Left forelimb (tissue), 1 donor: ENCODE results near the gene CACTIN.
"Not testable (repeated sequence)": the region's sequence is repeated elsewhere in the genome, so short reads cannot be mapped to it uniquely, and the experiment has no call there.

Experiments used
- DNase-seq: peaks from one replicate; pipeline ENCODE4 v3.0.0-alpha.2; 2018; ENCODE audit warnings: low spot score

Gene CACTIN

DNA sequence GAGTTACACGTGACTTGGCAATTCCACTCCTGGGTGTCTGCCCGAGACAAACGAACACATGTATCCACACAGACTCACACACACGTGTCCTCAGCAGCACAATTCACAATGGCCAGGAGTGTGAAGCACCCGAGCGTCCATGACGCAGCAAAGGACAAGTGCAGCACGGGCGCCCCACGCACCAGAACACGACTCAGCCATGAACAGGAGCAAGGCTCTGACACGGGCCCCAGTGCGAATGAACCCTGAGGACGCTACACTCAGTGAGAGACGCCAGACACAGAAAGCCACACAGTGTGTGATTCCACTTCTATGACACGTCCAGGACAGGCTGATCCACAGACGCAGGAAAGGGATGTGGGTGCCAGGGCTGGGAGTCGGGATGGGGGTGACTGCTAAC lies 37.2 kb upstream of the CACTIN start:
- no peak for DNase-seq

DNA sequence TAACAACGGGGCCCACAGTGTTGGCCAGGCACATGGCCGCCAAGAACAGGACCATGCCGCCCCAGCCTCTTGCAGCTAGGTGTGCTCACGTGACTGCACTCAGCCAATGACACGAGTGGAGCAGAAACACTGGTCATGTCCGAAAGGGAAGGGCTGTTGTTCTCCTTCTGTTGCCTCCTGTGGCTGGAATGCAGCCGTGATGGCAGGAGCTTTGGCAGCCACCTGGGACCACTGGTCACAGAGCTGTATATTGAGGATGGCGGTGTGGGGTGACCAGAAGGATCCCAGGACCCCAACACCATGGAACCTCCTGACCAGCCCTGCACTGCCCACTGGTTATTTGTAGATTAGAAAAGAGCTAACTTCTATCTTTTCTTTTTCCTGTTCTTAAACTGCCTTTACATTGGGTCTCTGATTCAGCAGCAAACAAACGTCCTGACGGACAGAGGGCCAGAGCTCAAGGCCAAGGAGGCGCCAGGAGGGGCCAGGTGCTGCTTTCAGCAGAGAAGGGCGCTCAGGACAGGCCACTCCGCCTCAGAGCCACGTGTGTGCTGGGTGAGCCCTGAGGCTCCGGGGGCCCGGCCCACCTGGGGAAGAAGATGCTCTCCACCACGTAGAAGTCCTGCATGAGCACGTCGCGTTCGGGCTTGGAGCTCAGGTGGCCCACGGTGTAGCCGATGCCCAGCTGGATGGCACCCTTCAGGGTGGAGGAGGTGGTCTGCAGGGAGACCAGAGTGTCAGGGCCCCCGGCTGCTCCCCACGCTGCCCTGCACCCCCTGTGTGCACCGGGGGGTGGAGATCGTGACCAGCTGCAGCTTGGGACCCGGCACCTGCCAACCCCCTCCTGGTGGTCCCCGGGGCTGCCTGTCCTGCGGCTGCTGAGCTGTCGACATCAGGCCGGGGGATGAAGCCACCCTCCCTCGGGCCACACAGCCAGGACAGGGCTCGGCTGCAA lies 35.0 kb upstream of the CACTIN start:
- DNase-seq: no peak

DNA sequence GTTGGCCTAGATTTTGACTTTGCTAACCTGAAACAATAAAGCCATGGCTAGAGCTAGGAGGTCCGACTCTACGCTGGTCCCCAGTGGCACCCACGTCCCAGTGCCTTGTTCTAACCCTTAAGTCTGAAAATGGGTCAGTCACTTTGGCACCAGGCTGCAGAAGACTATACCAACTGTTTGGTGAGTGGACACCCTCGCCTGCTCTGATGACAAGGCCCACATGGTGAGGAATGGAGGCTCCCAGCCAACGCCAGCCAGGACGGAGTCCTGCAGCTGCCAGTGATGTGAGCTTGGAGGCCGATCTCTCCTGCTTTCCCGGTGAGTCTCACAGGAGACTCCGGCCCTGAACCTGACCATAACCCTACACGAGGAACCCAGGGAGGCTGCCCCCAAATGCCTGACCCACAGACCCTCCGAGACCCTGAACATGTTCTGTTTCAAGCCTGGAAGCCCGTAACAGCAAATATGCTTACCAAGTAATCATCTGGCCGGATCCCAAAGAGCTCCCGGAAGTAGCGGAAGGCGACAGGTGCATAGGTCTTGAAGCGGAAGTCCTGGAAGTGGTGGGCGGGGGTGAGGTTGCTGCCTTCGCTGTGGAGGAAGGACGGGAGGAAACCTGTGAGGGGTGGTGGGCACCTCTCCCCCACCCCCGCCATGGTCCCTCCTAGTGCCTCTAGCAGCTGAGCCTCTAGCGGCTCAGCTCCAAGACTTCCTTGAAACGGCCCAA lies 34.1 kb upstream of the CACTIN start:
- no peak for DNase-seq

DNA sequence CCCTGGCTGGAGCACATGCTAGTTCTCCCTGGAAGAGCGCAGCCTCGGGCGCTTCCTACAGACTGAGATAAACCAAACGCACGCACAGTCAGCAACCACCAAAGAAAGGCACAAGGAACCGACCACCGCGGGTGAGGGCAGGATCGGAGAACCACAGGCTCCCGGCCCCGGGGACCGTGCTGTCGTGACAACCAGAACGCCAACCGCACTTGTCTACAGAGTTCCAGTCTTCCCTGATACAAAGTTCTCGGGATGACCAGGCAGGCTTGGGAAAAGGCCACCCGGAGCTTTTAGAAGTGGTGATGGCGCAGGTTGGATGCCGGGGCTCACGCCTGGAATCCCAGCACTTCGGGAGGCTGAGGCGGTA lies 33.1 kb upstream of the CACTIN start:
- DNase-seq: no peak

DNA sequence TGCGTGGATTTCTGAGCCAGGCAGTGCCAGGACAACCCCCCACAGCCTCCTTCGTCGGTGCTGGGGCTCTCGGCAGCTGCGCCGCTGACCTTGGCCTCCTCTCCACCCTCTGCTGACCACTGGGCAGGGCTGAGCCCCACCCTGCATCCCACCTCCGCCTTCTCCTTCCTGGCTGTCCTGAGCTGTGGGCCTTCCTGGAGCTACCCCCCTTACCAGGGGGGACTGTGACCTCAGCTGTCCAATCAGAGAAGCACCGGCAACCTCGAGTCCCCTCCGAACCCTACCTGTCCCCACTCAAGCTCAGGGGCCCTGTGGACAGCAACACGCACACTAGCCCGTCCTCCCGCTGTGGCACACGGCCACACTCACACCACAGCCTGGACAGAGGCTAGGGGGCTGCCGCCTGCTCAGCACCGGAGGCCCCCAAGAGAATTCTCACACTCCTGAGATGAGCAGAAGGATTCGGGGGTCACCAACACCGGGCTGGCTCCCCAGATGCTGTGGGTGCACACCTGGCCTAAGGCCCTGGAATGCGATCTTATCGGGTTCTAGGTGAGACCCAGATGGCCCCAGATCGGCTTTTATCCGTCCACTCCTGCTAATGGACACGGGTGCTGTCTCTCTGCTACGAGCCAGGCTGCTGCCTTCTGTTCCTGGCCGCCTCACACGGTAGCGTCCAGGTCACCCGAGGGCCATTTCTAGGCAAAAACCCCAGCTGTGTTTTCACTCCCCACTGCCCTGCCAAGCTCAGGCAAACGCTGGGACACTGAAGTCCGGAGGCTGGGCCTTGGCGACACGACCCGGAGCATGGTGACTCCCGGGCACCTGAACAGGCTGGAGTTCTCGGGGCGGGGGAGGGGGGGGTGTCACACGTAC lies 32.5 kb upstream of the CACTIN start:
- DNase-seq: no peak

DNA sequence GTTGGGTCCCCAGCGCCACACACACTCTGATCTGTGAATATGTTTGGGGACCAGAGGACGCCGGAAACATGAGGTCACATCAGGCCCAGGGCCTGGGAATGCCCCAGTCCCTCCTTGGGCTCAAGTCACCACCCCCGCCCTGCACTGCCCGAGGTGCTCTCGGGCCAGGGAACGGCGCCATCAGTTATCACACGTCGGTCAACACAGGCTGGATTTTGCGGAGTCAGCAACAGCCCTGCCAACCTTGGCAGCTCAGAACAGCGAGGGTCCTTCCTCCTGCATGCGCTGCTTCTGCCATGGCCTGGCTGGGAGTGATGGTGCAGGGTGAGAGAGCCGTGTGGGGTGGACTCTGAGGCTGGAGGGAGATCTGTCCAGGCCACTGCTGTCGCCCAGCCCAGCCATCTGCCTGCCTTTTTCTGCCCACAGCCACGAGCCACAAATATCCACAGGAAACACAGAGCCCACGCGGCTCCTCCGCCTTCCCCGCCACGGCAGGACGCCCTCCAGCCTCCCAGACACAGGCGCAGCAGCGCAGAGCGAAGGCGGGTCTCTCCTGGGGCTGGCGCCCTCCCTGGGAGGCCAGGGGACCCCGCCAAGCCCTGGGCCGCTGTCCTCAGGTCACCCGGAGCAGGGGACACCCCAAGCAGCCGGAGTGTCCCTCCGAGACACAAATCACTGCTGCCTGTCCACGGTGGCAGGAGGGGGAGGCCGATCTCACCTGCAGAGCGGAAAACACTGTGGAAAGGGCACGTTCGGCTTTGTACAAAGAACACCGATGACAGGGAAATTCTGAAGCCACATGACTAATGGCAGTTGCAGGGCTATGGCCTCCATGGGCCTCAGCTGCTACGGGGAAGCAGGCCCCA lies 31.6 kb upstream of the CACTIN start:
- DNase-seq: no peak

DNA sequence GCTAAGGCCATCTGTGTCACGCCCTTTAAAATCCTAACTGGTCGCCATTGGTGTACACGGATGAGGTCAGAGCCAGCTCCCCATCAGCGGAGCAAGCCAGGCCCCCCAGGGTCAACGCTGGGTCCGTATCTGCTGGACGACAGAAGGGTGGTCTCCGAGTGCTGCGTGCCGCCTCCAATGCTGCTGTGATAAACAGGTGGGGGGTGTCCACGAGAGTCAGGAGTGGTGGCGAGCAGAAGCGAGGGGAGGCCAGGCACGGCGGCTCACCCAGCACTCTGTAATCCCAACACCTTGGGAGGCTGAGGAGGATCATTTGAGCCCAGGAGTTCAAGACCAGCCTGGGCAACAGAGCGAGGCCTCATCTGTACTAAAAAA lies 30.8 kb upstream of the CACTIN start:
- DNase-seq: no peak

DNA sequence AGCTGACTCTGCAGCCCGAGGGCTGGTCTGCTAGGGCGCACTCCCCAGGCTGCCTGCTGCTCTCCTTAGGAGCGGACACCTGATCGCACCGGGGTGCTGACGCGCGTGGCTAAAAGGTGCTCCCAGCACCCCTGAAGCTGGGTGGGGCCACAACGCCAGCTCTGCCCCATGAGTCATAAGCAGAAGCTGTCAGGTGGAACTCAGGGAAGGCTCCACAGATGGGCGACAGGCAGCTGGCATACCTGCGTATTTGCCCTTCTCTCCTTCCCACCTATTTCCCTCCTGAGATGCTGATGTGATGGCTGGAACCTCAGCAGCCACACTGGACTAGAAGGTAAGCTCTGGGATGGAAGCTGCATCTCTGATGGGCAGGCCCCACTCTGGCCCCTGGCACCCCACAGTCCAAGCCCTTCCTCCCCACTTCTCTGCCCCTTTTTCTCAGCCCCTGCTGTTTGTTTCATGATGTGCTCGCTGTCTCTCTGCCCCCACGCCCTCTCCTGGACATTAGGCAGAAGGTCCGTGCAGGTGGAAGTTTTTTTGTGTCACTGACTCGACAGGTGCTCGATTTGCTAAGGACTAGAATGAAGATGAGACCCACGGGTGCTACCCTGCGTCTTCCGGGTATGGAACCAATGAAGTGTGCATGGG lies 30.3 kb upstream of the CACTIN start:
- no peak for DNase-seq

DNA sequence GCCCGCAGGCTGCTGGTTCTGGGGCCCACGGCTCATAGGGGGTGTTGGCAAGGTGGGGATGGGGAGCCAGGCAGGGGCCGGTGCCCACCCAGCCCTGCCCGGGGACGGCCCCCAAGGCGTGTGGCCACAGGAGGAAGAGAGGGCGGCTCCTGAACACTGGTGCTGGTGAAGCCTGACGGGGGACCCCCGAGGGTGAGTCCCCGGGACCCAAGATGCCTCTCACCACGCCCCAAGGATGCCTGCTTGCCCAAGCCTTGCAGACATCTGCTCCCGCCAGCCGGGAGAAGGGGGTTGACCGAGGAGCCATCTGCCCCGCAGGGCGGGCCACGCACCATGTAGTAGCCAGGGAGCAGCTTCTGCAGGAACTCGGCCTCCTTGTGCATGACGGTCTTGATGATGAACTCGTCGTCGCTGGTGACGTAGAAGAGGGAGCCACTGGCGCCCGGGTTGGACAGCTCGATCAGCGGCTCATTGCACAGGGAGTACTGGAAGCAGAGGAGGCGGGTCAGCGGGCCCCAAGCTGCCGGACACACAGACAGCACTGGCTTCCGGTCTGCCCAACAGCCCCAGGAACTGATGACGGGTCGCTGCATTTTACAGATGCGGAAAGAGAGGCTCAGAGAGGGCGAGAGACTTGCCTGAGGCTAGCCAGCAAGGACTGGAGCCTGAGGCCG lies 29.6 kb upstream of the CACTIN start:
- DNase-seq: no peak

DNA sequence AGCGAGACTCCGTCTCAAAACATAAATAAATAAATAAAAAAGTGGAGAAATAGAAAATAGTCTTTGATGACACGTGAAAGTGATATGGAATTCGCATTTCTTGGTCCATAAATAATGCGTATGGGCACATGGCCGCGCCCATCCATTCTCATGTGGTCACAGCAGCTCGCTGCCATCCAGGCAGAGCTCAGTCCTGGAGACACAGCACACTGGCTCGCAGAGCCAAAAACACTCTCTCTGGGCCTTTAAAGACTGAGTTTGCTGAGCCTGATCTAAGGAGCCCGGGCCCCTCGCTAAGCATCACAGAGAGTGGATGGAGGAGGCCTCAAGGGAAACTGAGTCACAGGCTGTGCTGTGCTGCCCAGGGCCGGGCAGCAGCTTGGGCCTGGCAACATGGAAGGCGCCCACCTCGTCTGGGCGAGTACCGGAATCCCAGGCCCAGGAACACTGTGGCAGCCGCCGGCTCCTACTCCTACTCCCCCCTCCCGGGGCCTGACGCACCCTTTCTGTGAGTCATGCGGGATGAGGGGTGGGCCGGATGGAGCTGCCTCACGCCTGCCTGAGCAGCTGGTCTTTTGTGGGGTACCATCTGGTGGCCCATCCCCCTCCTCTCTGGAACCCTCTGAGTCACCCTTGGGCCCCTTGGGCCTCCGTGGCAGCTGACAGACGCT lies 28.9 kb upstream of the CACTIN start:
- no peak for DNase-seq

DNA sequence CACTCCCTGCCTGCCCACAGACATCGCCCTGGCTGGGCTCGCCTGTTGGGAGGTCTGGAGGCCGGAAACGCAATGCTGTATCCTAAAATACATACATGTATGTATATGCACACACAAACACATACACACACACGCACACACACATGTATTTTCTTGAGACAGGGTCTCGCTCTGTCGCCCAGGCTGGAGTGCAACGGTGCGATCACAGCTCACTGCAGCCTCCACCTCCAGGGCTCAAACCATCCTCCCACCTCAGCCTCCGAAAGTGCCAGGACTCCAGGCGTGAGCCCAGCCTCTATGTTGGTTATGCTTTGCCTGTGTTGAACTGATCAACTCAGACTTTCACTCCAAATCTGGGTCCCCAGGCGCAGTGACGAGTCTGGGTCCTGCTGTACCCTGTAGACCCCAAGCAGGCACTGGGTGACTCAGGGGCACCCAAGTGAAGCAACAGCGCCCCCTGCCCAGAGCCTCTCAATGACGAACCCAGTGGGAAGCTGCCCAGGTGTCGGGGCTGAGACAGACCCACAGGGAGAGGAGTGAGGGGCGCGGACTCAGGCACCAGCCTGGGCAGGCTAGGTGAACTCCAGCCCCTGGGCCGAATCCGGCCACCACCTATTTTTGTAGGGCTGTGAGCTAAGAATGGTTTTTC lies 27.4 kb upstream of the CACTIN start:
- no peak for DNase-seq

DNA sequence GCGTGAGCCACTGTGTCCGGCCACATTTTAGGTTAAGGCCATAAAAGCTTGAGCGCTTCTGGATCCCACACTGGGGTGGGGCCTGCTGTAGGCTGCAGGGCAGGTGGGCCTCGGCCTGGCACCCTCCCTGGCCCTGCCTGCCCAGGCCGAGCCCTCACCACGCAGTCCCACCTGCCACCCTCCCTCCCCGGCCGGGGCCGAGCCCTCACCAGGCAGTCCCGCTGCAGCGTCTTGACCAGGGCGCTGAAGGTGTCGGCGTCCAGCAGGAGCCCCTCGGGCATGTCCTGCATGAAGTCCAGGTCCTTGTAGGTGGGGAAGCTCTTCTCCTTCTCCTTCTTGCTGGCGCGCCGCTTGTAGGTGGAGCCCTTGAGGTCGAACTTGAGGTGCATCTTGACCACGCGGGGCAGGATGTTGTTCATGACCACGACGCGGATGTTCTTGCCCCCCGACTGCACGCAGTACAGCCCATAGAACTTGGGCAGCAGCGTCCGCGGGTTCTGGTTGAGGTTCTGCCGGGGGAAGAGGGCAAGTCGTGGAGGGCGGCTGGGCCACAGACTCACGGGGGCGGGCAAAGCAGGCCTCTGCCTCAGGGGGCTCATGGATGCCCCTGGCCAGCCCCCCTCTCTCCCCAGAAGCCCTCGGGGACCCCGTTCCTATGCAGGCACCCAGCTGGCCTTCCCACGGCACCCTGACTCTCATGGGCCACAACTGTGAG lies 26.6 kb upstream of the CACTIN start:
- no peak for DNase-seq

DNA sequence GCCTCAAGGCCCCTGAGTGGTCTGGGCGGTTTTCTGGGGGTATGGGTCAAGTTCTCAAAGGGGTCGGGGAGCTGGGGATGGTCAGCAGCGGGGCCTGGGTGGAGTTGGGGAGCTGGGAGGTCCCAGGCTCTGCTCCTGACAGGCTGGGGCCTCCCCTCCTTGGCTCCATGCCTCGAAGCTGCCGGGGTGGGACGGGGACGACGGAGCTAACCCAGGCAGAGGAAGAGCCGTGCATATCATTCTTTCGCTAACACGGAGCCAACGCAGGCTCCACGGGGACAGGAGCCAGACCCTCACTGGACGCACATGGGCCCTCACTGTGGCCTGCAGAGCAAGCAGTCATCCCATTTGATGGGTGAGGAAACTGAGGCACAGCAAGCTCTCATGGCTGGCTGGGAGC lies 25.8 kb upstream of the CACTIN start:
- no peak for DNase-seq

DNA sequence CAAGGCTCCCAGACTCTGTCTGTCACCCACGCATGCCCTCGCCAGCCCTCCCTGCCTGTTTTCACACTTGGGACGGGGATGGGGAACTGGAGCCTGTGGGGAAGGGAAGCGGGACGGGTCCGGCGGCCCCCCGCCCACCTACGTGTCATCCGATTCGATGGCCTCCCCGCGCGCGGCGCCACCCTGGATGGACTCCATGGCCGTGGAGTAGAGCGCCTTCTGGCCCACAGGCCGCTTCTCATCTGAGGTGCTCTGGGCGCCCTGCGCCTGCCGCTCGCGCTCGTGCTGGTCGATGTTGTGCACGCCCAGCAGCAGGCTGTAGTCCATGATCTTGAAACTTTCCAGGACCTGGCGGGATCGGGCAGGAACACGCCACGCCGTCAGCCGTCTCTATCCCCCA lies 25.1 kb upstream of the CACTIN start:
- no peak for DNase-seq

DNA sequence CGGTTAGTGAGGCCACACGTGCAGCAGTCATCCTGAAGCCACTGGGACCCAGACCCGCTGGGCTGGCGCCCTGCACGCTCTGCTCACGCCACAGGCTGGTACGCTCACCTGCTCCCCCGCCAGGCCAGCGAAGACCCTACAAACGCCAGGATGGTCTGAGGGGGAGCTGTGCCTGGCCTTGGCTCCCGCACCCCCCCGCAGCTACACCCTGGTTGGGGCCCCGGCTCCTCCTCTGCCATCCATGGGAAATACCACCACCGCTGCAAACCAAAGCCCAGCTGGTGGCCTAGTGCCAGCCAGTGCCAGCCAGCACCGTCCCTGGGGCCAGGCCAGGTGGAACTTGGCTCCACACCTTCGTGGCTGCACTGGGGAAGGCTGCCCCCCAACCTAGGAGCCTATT lies 23.3 kb upstream of the CACTIN start:
- DNase-seq: no peak

DNA sequence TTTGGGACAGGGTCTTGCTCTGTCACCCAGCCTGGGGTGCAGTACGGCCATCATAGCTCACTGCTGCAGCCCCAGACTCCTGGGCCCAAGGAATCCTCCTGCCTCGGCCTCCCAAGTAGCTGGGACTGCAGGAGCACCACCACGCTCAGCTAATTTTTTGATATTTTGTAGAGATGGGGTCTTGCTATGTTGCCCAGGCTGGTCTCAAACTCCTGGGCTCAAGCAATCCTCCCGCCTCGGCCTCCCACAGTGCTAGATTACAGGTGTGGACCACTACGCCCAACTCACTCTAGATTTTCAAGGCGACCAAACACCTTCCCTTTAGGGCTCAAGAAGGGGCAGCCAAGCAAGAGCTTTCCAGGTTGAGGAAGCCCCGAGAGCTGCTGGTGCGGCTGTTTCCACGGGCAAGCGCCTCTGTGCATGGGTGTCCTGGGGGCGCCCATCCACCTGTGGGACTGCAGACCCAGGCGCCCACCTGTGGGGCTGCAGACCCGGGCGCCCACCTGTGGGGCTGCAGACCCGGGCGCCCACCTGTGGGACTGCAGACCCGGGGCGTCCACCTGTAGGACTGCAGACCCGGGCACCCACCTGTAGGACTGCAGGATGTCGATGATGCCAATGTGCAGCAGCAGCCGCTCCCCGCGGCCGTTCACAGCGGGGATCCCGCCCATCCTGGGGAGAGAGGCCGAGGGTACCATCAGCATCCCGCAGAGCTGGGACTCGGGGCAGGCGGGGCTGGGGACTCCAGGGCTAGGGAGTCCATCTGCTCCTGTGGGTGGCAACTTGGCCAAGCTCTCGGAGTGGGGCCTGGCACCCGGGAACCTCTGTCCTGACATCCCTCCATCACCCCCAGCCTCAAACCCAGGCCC lies 21.7 kb upstream of the CACTIN start:
- DNase-seq: no peak

DNA sequence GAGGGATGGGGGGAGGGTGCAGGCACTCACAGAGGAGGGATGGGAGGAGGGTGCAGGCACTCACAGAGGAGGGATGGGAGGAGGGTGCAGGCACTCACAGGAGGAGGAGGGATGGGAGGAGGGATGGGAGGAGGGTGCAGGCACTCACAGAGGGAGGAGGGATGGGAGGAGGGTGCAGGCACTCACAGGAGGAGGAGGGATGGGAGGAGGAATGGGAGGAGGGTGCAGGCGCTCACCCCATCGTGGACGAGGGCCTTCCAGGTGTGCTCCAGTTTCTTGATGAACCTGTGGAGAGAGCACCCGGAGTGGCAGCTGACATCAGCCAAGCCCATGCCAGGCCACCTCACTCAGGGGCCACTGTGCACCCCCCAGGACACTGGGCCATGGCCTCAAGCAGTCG lies 20.5 kb upstream of the CACTIN start:
- not testable (repeated sequence) for DNase-seq
